HG03066 (cell line): ENCODE data around the gene ARL5C.

ENCODE experiments used
- ATAC-seq: cut with Tn5 transposase; IDR thresholded peaks from one replicate; pipeline ENCODE4 v1.9.1; 2021; ENCODE audit warnings: low read depth; ENCODE audit not compliant: unreplicated experiment

ARL5C gene, protein sequence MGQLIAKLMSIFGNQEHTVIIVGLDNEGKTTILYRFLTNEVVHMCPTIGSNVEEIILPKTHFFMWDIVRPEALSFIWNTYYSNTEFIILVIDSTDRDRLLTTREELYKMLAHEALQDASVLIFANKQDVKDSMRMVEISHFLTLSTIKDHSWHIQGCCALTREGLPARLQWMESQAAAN

DNA sequence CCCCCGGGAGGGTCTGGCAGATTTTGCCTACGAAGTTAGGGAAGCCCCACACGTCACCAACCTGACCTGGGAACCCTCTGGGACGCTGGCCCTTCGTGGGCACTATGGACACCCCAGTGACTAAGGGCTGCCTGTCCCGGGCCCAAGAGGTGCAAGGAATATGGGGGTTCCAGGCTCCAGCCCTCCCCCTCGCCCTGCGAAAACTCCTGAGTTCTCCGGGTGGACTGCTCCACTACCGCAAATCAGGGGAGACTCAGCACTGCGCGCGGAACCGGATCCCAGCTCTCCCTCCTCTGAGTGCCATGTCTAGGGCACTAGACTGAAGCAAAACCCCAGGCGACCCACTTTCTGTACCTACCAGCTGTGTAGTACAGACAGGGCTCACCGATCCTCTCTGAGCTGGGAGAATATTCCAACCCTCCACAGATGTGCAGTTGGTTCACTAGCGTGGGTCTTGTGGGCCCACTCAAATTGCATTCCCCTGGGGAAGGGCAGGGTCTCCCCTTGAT is at the start of gene ARL5C:
Gene ARL5C (minus strand): TSS at position 321 of the 509 bp plus-strand sequence. CDS start 401 bp downstream, outside the sequence.
- no peak for ATAC-seq

- no peak for ATAC-seq
Measured at GRCh38 chr17:39213852-39214251, 47.9 kb upstream of the ARL5C start.

DNA sequence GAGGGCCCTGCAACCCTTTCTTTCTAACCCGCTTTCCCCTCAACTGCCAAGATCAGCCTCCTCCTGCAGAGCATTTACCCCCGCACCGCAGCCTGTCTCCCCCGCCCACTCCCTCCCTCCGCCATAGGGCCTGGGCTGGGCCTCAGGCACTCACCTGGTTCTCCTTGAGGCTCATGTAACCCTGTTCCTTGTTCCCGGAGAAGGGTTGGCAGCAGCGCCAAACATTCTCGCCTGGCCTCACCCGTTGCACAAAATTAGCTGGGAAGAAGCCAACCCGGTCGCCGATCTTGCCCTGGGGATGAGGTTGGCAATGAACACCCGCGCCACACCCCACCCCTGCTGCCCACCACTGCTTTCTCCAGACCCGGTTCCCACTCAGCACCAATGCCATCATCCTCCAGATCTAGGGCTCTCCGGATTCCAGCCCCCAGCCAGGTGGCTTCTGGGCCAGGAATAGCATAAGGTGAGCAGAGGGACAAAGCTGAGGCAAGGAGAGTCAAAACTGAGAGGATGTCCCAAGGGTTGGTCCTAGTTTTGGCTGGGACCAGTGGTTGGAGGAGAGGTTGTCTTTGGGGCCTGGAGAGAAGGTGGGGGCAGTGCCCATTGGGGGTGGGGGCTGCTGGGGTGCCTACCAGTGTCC is 47.0 kb upstream of the ARL5C start:
- ATAC-seq, result no peak

- no peak for ATAC-seq
Measured at GRCh38 chr17:39212195-39212810, 46.3 kb upstream of the ARL5C start.

- ATAC-seq, result no peak
Measured at GRCh38 chr17:39210093-39210434, 44.1 kb upstream of the ARL5C start.

GRCh38 chr17:39209317-39210092 is 43.5 kb upstream of the ARL5C start:
- ATAC-seq, result no peak

- ATAC-seq, result no peak
Measured at GRCh38 chr17:39208893-39209292, 42.9 kb upstream of the ARL5C start.

DNA sequence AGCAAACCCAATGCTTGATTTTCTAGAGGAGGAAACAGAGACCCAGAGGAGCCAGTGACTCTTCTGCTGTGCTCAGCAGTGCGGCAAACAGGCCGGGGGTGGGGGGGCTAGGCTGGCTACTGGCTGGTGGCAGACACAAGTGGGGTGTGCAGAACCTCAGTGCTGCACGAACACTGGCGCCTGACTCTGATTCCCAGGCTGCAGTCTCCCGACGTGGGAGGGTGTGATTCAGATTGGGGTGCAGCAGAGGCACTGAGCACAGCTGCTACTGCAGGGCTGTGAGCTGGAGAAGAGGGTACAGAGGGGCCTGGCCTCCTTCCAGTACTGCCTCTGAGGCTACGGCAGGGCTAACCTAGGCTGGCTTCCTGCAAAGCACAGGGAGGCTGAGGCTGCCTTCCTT is 42.2 kb upstream of the ARL5C start:
- ATAC-seq, result no peak

DNA sequence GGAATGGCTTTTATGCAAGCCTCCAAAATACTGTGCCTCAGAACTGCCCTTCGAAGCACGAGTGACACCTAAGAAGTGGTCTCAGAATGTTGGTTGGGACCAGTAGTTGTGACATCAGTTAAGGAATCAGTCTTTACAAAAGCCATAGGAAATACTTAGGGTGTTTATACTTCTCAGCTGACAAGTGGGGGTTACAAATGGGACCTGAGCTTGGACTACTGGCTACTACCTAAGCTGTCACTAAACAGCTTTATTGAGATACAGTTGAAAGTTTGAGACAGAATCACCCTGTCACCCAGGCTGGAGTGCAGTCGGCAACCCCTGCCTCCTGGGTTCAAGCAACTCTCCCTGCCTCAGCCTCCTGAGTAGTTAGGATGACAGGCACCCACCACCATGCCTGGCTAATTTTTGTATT is 39.2 kb upstream of the ARL5C start:
- ATAC-seq, result no peak

- ATAC-seq, result no peak
Measured at GRCh38 chr17:39204245-39204644, 38.3 kb upstream of the ARL5C start.

DNA sequence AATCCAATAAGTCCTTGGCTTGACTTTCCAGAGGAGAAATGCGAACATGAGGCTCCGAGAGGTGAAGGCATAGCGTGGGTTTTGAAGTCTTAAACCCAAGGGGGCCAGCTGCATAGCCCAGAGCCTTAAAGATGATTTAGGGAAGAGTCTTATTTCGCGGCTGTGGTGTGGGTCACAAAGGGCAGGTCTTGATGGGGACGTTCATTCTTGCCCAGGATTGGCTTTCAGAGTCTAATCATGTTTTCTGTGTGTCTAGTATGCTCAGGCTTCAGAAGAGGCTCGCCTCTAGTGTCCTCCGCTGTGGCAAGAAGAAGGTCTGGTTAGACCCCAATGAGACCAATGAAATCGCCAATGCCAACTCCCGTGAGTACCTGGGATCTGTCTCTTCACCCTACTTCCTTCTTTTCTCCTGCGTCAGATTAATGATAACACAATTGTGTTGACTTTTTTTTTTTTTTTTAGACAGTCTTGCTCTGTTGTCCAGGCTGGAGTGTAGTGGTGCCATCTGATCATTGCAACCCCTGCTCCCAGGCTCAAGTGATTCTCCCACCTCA is 35.1 kb upstream of the ARL5C start:
- no peak for ATAC-seq

- ATAC-seq, result no peak
Measured at GRCh38 chr17:39200070-39200879, 34.3 kb upstream of the ARL5C start, which contains the start of gene RPL19. RPL19 (plus strand) TSS chr17:39200283; CDS start chr17:39200345, 62 bp downstream.

- ATAC-seq, result no peak
Measured at GRCh38 chr17:39199820-39200069, 33.8 kb upstream of the ARL5C start.

DNA sequence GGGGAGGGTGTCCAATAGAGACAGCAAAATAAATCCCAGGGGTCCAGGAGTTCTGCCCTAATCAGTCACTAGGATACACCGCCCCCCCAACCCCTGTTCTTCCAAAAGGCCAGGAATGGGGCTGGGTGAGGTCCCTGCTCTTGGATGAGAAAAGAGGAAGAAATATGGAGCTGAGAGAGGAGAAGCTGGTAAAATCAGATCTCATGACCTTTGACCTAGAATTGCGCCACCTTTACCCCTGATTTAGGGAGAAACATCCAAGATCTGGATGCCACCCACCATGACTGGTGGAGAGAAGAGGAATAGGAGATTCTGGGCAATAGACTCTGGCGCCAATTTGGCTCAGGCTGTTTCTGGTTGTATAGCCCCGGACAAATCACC is 32.2 kb upstream of the ARL5C start:
- no peak for ATAC-seq

- ATAC-seq, result no peak
Measured at GRCh38 chr17:39197380-39198185, 31.6 kb upstream of the ARL5C start, which contains the start of gene CACNB1. CACNB1 (minus strand) TSS chr17:39197669; CDS start chr17:39197495, 174 bp downstream.

DNA sequence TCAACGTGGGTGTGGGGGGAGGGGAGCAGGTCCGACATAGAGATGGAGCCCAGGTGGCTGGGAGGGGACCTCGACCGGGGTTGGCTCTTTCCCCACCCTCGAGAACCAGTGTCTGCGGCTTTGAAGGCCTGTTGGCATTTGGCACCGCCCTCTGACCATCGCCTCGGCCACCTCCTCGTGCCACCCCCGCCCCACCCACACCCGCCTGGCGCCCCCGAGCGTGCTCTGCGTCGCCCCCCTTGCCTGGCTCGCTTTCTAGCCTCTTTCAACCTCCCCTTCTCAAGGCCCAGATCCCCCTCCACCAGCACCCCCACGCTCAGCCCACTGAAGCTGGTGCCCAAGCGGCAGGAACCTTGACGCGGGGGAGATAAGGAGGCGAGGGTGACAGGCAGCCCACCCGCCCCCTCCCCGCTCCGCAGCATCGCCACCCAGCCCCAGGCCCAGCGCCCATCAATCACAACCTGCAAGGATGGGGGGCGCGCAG is 30.9 kb upstream of the ARL5C start:
- ATAC-seq, result no peak

- no peak for ATAC-seq
Measured at GRCh38 chr17:39196241-39196807, 30.4 kb upstream of the ARL5C start.

DNA sequence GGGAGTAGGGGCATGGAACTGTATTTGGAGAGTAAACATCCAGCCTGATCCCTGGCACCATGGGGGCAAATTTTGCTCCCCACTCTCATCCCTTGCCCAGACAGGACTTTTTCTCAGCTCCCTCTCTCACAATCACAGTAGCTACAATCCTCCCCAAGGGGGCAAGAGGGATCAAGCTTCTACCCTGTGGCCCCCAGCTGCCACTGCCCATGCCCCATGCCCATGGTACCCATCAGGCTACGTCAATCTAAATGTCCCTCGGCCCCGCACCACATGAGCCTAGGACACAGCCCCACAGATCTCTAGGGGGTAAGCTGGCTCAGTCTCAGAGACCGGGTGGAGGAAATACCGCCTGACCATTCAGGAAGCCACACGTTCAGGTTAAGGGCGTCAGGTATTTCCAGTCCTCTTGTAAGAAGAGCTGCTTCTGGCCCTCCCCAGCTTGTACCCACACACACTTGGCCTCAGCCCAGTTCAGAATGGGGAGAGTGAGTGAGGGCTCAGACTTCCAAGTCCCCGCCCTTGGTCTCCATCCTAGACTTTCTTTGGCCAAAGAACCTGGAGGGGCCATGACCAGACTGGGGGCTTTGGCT is 29.7 kb upstream of the ARL5C start:
- ATAC-seq, result no peak
